Psoas muscle (tissue), 8 donors: ENCODE results near the gene MAGI2. TPM values are rescaled to one million over a fixed set of nuclear protein-coding genes. Genes with fewer than 3 reads are reported as not detected.
"Not testable (repeated sequence)": the region's sequence is repeated elsewhere in the genome, so short reads cannot be mapped to it uniquely, and the experiment has no call there.

Experiments
- ATAC-seq, 4 donors: fragments of 200-7000 bp; cut with Tn5 transposase; one replicate each; pipeline ENCODE4 v1.9.1; 2020; ENCODE audit warnings: moderate library complexity in 3 of 4, mild to moderate bottlenecking in 2 of 4
- DNase-seq, 2 donors: peaks; one replicate each; pipeline ENCODE4 v3.0.0-alpha.2; 2020
- H3K27ac ChIP-seq: fragments of 200-600 bp; one replicate; pipeline ENCODE4 v1.8.0; 2022
- H3K27me3 ChIP-seq, 3 donors: fragments of 200-600 bp in 1 of 3; one replicate each; pipeline versions ENCODE4 v1.6.1 to v1.8.0; 2013 to 2022; ENCODE audit warnings: low read length in 2 of 3, mild to moderate bottlenecking in 2 of 3, moderate library complexity in 1 of 3; ENCODE audit not compliant: insufficient read depth in 3 of 3
- H3K36me3 ChIP-seq, 2 donors: fragments of 200-600 bp in 1 of 2; one replicate each; pipeline versions ENCODE4 v1.6.1 to v1.8.0; 2013 to 2022; ENCODE audit warnings: low read depth in 1 of 2, mild to moderate bottlenecking in 1 of 2, moderate library complexity in 1 of 2; ENCODE audit not compliant: insufficient read depth in 1 of 2
- H3K4me1 ChIP-seq: fragments of 200-600 bp; one replicate; pipeline ENCODE4 v1.8.0; 2022
- H3K4me3 ChIP-seq: fragments of 200-600 bp; one replicate; pipeline ENCODE4 v1.8.0; 2022; ENCODE audit warnings: mild to moderate bottlenecking
- H3K9me3 ChIP-seq: fragments of 200-600 bp; one replicate; pipeline ENCODE4 v1.8.0; 2022
- CTCF ChIP-seq: fragments of 200-600 bp; IDR thresholded peaks from one replicate; pipeline ENCODE4 v1.8.0; 2022; ENCODE audit warnings: antibody characterized with exemption
- WGBS, 3 donors: extraction: QIAGEN DNeasy Blood & Tissue Kit; methylation state at CpG; one replicate each; pipeline versions ENCODE4 v1.1.6 to v1.1.7; 2013; 5-methylcytosine and 5-hydroxymethylcytosine counted together
- intact Hi-C, 2 donors: fragments of 100-400 bp; cut with DNase I; formaldehyde crosslinking; loops; one replicate each; pipeline versions ENCODE4 v1.11.0 to v1.14.2; 2022
- polyA plus RNA-seq, 3 donors: library from polyadenylated mRNA; stranded (reverse); fragments of 200-250 nt; gene quantifications; one replicate each; pipeline ENCODE4 v1.2.3, GENCODE V29; 2013
- total RNA-seq, 4 donors: library from RNA; stranded (reverse); fragmentation: NEBNext Ultra II Directional in 2 of 4; extraction: Animal tissue kit (Norgen Biotek cat#: 25700) in 2 of 4; gene quantifications; one replicate each; pipeline versions ENCODE4 v1.2.1 to v1.2.4, GENCODE V29; 2021 to 2023
- donor health status: healthy with polysubstance abuse.
- donor health status: DM: no; HTN: no; CAD: no; lungs with moderate emphysema.
- donor health status: Bipolar disorder and iron deficiency.
- donor health status: healthy.
- donor health status: DM: yes; HTN: yes; CAD: no.
- donor health status: DM: no; HTN: no; CAD: no.
- donor health status: DM: no; HTN: no; CAD: no.
- donor health status: DM: yes; HTN: yes; CAD: no.

The MAGI2 gene
- total and polyA plus RNA-seq, 7 donors: 0.46 to 2.5 (median 1.4) TPM

GRCh38 chr7:78299088-78299487, 1154.4 kb downstream of the MAGI2 start:
- DNase-seq (no peak), ATAC-seq (no peak)
- H3K4me3 ChIP-seq: no peak overlapping the region
- no peak for TF ChIP-seq CTCF
- H3K27ac ChIP-seq: no peak overlapping the region
- H3K27me3 ChIP-seq: no peaks in the 10 kb centered on the region
- intact Hi-C loops: no loop called here
- H3K36me3 ChIP-seq: no peaks in the 10 kb centered on the region
- no peaks in the 10 kb centered on the region for H3K9me3 ChIP-seq
- no peaks in the 10 kb centered on the region for H3K4me1 ChIP-seq
- 88 to 90% (median 90%) methylated on average over 5 of the region's 5 CpGs for WGBS, 3 donors

- no peaks in the 10 kb centered on the region for H3K36me3 ChIP-seq
- 79 to 86% (median 84%) methylated on average over 5 of the region's 5 CpGs for WGBS, 3 donors
- ATAC-seq: no peak
- intact Hi-C loops: no loop called here
- H3K4me3 ChIP-seq: no peak overlapping the region
- DNase-seq: no peak
- H3K9me3 ChIP-seq: no peaks in the 10 kb centered on the region
- no peaks in the 10 kb centered on the region for H3K27me3 ChIP-seq
- no peak overlapping the region for H3K27ac ChIP-seq
- no peak for TF ChIP-seq CTCF
- H3K4me1 ChIP-seq: no peaks in the 10 kb centered on the region
These were observed 1156.7 kb downstream of the MAGI2 start for GRCh38 chr7:78296644-78297371.

GRCh38 chr7:78296046-78296597, 1157.3 kb downstream of the MAGI2 start:
- H3K27ac ChIP-seq: no peak overlapping the region
- H3K4me3 ChIP-seq: no peak overlapping the region
- no peaks in the 10 kb centered on the region for H3K9me3 ChIP-seq
- no peaks in the 10 kb centered on the region for H3K27me3 ChIP-seq
- DNase-seq (no peak), ATAC-seq (no peak)
- no peak for TF ChIP-seq CTCF
- H3K36me3 ChIP-seq: no peaks in the 10 kb centered on the region
- intact Hi-C loops: no loop called here
- 83 to 89% (median 86%) methylated on average over 2 of the region's 2 CpGs for WGBS, 3 donors
- H3K4me1 ChIP-seq: no peaks in the 10 kb centered on the region

- H3K4me1 ChIP-seq, H3K27me3 ChIP-seq, ATAC-seq, DNase-seq, H3K27ac ChIP-seq, H3K9me3 ChIP-seq, H3K36me3 ChIP-seq, intact Hi-C loops, H3K4me3 ChIP-seq: not testable (repeated sequence)
- WGBS, 3 donors: 76 to 82% (median 77%) methylated on average over 3 of the region's 3 CpGs
These were observed 1164.0 kb downstream of the MAGI2 start for GRCh38 chr7:78289471-78289870.

GRCh38 chr7:78284945-78285344, 1168.5 kb downstream of the MAGI2 start:
- DNase-seq (no peak), ATAC-seq (no peak)
- H3K4me3 ChIP-seq: no peak overlapping the region
- no peaks in the 10 kb centered on the region for H3K27me3 ChIP-seq
- H3K9me3 ChIP-seq: no peaks in the 10 kb centered on the region
- no peak overlapping the region for H3K27ac ChIP-seq
- no peaks in the 10 kb centered on the region for H3K4me1 ChIP-seq
- TF ChIP-seq CTCF: no peak
- intact Hi-C loops: no loop called here
- 23 to 32% (median 31%) methylated on average over 4 of the region's 4 CpGs for WGBS, 3 donors
- H3K36me3 ChIP-seq: no peaks in the 10 kb centered on the region
